ENCODE results near the gene GABRD. TPM values are rescaled to one million over a fixed set of nuclear protein-coding genes. Genes with fewer than 3 reads are reported as not detected.

GABRD gene
- total and polyA plus RNA-seq, 2 experiments from 2014 or later = 2.1 to 5.1 TPM

DNA sequence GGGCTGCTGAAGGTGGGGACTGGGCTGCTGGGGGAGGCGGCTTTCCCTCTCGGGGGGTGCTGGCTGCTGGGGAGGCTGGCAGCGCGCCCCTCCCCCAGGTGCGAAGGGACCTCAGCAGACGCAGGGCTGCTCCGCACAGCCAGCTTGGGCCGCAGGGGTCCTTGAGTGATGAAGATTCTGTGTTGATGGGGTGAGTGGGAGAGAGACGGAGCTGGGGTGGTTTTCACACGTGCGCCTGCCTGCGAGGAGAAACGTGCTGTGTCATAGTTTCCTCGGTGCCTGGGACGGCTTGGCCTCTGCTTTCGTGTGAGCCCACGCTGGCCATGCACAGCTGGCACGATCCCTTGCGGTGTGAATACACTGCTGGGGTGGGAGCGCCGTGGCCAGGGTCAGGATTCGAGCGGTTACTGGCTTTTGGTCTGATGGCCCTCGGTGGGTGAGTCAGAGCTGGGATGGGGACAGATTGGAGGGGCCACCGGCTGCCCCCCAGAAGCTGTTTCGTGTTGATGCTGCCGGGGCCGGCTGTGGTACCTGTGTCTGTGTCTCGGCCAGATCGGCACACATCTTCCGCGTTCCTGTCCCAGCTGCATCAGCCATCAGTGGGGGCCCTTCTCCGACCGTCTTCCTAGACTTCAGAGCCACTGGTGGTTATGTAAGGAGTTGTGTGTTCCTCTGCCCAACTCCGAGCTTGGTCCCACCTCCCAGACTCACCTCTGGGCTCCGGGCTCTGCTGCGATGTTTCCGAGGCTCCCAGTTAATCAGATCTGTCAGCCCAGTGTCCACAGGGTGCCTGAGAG is 56.0 kb downstream of the GABRD start:
- H2AFZ ChIP-seq = no peak overlapping the region
- H3K27me3 ChIP-seq (ENCODE audit: insufficient read depth) = no peaks in the 10 kb centered on the region
- 0 out of 2 replicates have a peak, but pooled peaks cover 2% of the 10 kb centered on the region for H4K20me1 ChIP-seq (replicated peaks; ENCODE audit: insufficient read depth)
- H3K9me2 ChIP-seq (ENCODE audit: insufficient read depth) = no peaks in the 10 kb centered on the region
- Mint-ChIP-seq H3K4me1 (peaks cover 20% of the 10 kb centered on the region), H3K27me3 (ENCODE audit: insufficient read depth, low read depth, poor library complexity) (peaks cover 13% of the 10 kb centered on the region), H3K4me3 (no peak overlapping the region), H3K27ac (peak overlapping the region; percentile 86), H3K9me3 (peaks cover 22% of the 10 kb centered on the region), H3K36me3 (ENCODE audit: low read depth) (peaks cover 34% of the 10 kb centered on the region)
- H3K4me2 ChIP-seq = no peak overlapping the region
- no peak overlapping the region for H3K27ac ChIP-seq (ENCODE audit: low read depth)
- ATAC-seq = no peak
- DNase-seq (ENCODE audit: low spot score) = no peak
- no peak overlapping the region for H3K4me3 ChIP-seq
- no peaks in the 10 kb centered on the region for H3F3A ChIP-seq (replicated peaks; ENCODE audit: low read depth)
- H3K4me1 ChIP-seq (ENCODE audit: insufficient read depth) = no peaks in the 10 kb centered on the region
- TF ChIP-seq ZNF331 (CRISPR knock-in tag; IDR thresholded peaks at IDR 0.05; ENCODE audit: low read depth) = no peak
- TF ChIP-seq STAT1 (IDR thresholded peaks at IDR 0.05; ENCODE audit: unreplicated experiment) = no peak
- TF ChIP-seq, protein P1, sequence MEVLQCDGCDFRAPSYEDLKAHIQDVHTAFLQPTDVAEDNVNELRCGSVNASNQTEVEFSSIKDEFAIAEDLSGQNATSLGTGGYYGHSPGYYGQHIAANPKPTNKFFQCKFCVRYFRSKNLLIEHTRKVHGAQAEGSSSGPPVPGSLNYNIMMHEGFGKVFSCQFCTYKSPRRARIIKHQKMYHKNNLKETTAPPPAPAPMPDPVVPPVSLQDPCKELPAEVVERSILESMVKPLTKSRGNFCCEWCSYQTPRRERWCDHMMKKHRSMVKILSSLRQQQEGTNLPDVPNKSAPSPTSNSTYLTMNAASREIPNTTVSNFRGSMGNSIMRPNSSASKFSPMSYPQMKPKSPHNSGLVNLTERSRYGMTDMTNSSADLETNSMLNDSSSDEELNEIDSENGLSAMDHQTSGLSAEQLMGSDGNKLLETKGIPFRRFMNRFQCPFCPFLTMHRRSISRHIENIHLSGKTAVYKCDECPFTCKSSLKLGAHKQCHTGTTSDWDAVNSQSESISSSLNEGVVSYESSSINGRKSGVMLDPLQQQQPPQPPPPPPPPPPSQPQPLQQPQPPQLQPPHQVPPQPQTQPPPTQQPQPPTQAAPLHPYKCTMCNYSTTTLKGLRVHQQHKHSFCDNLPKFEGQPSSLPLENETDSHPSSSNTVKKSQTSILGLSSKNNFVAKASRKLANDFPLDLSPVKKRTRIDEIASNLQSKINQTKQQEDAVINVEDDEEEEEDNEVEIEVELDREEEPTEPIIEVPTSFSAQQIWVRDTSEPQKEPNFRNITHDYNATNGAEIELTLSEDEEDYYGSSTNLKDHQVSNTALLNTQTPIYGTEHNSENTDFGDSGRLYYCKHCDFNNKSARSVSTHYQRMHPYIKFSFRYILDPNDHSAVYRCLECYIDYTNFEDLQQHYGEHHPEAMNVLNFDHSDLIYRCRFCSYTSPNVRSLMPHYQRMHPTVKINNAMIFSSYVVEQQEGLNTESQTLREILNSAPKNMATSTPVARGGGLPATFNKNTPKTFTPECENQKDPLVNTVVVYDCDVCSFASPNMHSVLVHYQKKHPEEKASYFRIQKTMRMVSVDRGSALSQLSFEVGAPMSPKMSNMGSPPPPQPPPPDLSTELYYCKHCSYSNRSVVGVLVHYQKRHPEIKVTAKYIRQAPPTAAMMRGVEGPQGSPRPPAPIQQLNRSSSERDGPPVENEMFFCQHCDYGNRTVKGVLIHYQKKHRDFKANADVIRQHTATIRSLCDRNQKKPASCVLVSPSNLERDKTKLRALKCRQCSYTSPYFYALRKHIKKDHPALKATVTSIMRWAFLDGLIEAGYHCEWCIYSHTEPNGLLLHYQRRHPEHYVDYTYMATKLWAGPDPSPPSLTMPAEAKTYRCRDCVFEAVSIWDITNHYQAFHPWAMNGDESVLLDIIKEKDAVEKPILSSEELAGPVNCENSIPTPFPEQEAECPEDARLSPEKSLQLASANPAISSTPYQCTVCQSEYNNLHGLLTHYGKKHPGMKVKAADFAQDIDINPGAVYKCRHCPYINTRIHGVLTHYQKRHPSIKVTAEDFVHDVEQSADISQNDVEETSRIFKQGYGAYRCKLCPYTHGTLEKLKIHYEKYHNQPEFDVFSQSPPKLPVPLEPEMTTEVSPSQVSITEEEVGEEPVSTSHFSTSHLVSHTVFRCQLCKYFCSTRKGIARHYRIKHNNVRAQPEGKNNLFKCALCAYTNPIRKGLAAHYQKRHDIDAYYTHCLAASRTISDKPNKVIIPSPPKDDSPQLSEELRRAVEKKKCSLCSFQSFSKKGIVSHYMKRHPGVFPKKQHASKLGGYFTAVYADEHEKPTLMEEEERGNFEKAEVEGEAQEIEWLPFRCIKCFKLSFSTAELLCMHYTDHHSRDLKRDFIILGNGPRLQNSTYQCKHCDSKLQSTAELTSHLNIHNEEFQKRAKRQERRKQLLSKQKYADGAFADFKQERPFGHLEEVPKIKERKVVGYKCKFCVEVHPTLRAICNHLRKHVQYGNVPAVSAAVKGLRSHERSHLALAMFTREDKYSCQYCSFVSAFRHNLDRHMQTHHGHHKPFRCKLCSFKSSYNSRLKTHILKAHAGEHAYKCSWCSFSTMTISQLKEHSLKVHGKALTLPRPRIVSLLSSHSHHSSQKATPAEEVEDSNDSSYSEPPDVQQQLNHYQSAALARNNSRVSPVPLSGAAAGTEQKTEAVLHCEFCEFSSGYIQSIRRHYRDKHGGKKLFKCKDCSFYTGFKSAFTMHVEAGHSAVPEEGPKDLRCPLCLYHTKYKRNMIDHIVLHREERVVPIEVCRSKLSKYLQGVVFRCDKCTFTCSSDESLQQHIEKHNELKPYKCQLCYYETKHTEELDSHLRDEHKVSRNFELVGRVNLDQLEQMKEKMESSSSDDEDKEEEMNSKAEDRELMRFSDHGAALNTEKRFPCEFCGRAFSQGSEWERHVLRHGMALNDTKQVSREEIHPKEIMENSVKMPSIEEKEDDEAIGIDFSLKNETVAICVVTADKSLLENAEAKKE (CRISPR knock-in tag; IDR thresholded peaks at IDR 0.05) = no peak
- H3K79me2 ChIP-seq (replicated peaks; ENCODE audit: insufficient read depth) = peaks cover 57% of the 10 kb centered on the region
- H3K36me3 ChIP-seq (ENCODE audit: insufficient read depth) = peaks cover 9% of the 10 kb centered on the region; the same call in 1 of the 2 replicates

DNA sequence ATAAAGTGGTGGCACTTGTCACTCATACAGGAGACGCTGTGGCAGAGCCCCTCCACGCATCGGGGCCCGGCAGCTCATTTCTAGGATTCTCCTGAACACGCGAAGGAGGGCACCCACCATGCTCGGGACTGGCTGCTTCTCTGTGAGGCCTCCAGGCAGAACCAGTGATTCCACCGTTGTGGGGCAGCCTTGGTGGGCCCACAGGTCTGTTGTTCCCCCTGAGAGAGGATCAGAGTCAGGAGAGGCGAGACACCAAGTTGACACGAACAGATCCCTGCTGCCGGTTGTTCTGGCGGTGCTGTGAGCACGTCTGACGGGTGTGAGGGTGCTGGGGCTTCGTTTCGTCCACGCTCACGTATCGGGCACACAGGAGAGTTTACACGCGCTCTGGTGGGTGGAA is 57.7 kb downstream of the GABRD start:
- peaks cover 19% of the 10 kb centered on the region for H3K4me1 Mint-ChIP-seq
- H3K27me3 Mint-ChIP-seq (ENCODE audit: insufficient read depth, low read depth, poor library complexity) = peaks cover 13% of the 10 kb centered on the region
- Histone ChIP-seq H3K4me2 (no peak overlapping the region), H3K4me3 (no peak overlapping the region), H3K4me1 (ENCODE audit: insufficient read depth) (no peaks in the 10 kb centered on the region), H2AFZ (no peak overlapping the region), H3K27me3 (ENCODE audit: insufficient read depth) (no peaks in the 10 kb centered on the region), H3K9me2 (ENCODE audit: insufficient read depth) (no peaks in the 10 kb centered on the region), H3K27ac (ENCODE audit: low read depth) (no peak overlapping the region), H3K79me2 (replicated peaks; ENCODE audit: insufficient read depth) (peaks cover 63% of the 10 kb centered on the region), H3K36me3 (ENCODE audit: insufficient read depth) (peaks cover 9% of the 10 kb centered on the region; the same call in 1 of the 2 replicates), H4K20me1 (replicated peaks; ENCODE audit: insufficient read depth) (0 out of 2 replicates have a peak, but pooled peaks cover 8% of the 10 kb centered on the region), H3F3A (replicated peaks; ENCODE audit: low read depth) (no peaks in the 10 kb centered on the region)
- no peak for ATAC-seq
- no peak overlapping the region for H3K4me3 Mint-ChIP-seq
- peaks cover 39% of the 10 kb centered on the region for H3K36me3 Mint-ChIP-seq (ENCODE audit: low read depth)
- no peak overlapping the region for H3K27ac Mint-ChIP-seq
- no peak for DNase-seq (ENCODE audit: low spot score)
- H3K9me3 Mint-ChIP-seq = peaks cover 22% of the 10 kb centered on the region
- TF ChIP-seq, protein P2, sequence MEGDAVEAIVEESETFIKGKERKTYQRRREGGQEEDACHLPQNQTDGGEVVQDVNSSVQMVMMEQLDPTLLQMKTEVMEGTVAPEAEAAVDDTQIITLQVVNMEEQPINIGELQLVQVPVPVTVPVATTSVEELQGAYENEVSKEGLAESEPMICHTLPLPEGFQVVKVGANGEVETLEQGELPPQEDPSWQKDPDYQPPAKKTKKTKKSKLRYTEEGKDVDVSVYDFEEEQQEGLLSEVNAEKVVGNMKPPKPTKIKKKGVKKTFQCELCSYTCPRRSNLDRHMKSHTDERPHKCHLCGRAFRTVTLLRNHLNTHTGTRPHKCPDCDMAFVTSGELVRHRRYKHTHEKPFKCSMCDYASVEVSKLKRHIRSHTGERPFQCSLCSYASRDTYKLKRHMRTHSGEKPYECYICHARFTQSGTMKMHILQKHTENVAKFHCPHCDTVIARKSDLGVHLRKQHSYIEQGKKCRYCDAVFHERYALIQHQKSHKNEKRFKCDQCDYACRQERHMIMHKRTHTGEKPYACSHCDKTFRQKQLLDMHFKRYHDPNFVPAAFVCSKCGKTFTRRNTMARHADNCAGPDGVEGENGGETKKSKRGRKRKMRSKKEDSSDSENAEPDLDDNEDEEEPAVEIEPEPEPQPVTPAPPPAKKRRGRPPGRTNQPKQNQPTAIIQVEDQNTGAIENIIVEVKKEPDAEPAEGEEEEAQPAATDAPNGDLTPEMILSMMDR (conservative IDR thresholded peaks at IDR 0.05; ENCODE audit: low read depth in 2 of 2) = no peak
